Esophagus (tissue), 2 donors: ENCODE data around the gene CALHM5. TPM values are rescaled to one million over a fixed set of nuclear protein-coding genes. Genes with fewer than 3 reads are reported as not detected.
"Not testable (repeated sequence)": the region's sequence is repeated elsewhere in the genome, so short reads cannot be mapped to it uniquely, and the experiment has no call there.

Experiments
- H3K27ac ChIP-seq, 2 donors: one replicate each; pipeline ENCODE4 v1.5.1; 2013; ENCODE audit warnings: low read depth in 2 of 2, mild to moderate bottlenecking in 2 of 2, inconsistent platforms in 1 of 2, low read length in 1 of 2, moderate library complexity in 1 of 2
- H3K27me3 ChIP-seq, 2 donors: one replicate each; pipeline ENCODE4 v1.6.1; 2013; ENCODE audit warnings: low read length in 2 of 2, control low read depth in 1 of 2, mild to moderate bottlenecking in 1 of 2; ENCODE audit not compliant: insufficient read depth in 2 of 2, control insufficient read depth in 1 of 2
- H3K36me3 ChIP-seq, 2 donors: one replicate each; pipeline ENCODE4 v1.6.1; 2013; ENCODE audit warnings: low read length in 1 of 2; ENCODE audit not compliant: control insufficient read depth in 2 of 2, insufficient read depth in 2 of 2
- H3K4me1 ChIP-seq, 2 donors: one replicate each; pipeline ENCODE4 v1.6.1; 2013; ENCODE audit warnings: low read length in 1 of 2; ENCODE audit not compliant: control insufficient read depth in 2 of 2, insufficient read depth in 2 of 2
- H3K4me3 ChIP-seq, 2 donors: one replicate each; pipeline ENCODE4 v1.5.1; 2013; ENCODE audit warnings: low read length in 2 of 2, mild to moderate bottlenecking in 2 of 2, low read depth in 1 of 2, moderate library complexity in 1 of 2
- H3K9me3 ChIP-seq, 2 donors: one replicate each; pipeline ENCODE4 v1.6.1; 2013; ENCODE audit warnings: mild to moderate bottlenecking in 2 of 2, low read depth in 1 of 2, low read length in 1 of 2, moderate library complexity in 1 of 2; ENCODE audit not compliant: control insufficient read depth in 2 of 2, insufficient read depth in 1 of 2
- WGBS, 2 donors: extraction: QIAGEN DNeasy Blood & Tissue Kit; methylation state at CpG; one replicate each; pipeline ENCODE4 v1.1.7; 2013; 5-methylcytosine and 5-hydroxymethylcytosine counted together
- polyA plus RNA-seq, 2 donors: library from polyadenylated mRNA; stranded (reverse); fragments of 200-250 nt; gene quantifications; one replicate each; pipeline ENCODE4 v1.2.3, GENCODE V29; 2013
- donor health status: healthy with polysubstance abuse.
- donor health status: Bipolar disorder and iron deficiency.

CALHM5 gene
- polyA plus RNA-seq, 2 donors = 0.12 to 0.21 TPM

- H3K27ac ChIP-seq = no peak overlapping the region
- H3K27me3 ChIP-seq = no peaks in the 10 kb centered on the region
- H3K36me3 ChIP-seq = no peaks in the 10 kb centered on the region
- no peaks in the 10 kb centered on the region for H3K9me3 ChIP-seq
- no peaks in the 10 kb centered on the region for H3K4me1 ChIP-seq
- WGBS, 2 donors = 68 to 81% methylated on average over 1 of the region's 1 CpG
- H3K4me3 ChIP-seq = no peak overlapping the region
Measured at GRCh38 chr6:116475141-116475540, 36.3 kb upstream of the CALHM5 start.

DNA sequence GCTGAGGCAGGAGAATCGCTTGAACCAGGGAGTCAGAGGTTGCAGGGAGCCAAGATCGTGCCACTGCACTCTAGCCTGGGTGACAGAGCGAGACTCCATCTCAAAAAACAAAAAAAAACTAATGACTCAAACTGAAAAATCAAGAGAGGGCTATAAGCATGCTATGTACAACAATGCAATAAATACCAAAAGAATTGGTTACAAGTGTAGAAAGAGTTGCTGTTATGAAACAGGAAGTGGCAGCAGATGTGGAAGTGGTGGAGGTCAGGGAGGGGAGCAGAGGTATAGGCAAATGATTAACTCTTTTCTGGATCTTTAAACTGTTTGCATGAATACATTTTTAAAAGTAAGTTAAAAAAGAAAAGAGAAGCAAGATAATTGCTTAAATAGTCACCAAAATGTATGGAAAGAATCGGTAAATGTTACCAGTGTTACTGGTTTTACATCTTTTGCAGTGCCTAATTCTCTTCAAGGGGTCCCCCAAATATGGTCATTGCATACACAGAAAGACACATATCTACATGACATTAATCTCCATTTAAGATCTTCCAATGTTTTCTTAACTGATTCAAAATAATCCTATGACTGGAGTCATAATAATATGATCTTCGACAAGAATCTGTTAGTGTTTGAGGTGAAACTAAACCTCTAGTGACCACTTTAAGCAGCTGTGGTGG lies 35.3 kb upstream of the CALHM5 start:
- WGBS, 2 donors = 70 to 73% methylated on average over 5 of the region's 5 CpGs
- H3K27ac ChIP-seq = no peak overlapping the region
- no peaks in the 10 kb centered on the region for H3K27me3 ChIP-seq
- no peaks in the 10 kb centered on the region for H3K9me3 ChIP-seq
- no peaks in the 10 kb centered on the region for H3K4me1 ChIP-seq
- H3K4me3 ChIP-seq = no peak overlapping the region
- H3K36me3 ChIP-seq = no peaks in the 10 kb centered on the region

DNA sequence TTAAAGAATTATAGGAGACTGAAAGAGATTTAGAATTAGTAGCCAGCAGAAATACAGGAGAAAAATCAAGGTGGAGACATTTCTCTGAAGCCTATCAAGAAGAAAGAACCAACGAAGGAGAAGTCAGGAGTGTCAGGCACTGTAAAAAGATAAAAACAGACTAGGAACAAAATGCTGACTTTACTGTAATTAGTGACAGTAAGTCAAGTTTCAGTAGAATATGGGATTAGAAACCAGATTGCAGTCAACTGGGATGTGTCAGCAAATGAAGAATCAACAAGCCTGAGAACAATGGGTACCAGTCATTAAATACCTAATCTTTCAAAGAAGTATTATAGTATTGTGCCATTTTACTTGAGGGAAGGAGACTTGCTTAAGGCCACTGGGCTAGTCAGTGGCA lies 28.7 kb upstream of the CALHM5 start:
- Histone ChIP-seq H3K9me3 (no peaks in the 10 kb centered on the region), H3K36me3 (no peaks in the 10 kb centered on the region), H3K4me3 (no peak overlapping the region), H3K27ac (no peak overlapping the region), H3K27me3 (no peaks in the 10 kb centered on the region), H3K4me1 (no peaks in the 10 kb centered on the region)
- 57 to 60% methylated on average over 1 of the region's 1 CpG for WGBS, 2 donors

DNA sequence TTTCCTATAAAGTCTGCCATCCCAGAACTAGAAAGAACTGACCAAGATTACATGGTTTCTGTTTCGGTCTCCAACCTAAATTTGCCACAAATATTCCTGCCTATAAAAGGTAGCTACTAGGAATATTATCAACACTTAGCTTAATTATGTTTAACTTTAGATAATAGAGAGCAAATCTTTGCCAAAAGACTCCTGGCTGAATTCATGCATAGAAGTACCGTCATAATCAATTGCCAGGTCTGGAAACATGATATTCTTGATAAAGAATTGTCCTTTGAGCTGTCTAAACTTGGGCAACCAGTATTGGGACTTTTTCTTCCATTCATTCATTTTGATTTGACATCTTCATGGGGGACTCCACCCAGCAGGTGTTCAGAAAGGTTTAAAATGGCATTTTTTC lies 27.8 kb upstream of the CALHM5 start:
- H3K4me3 ChIP-seq = no peak overlapping the region
- no peaks in the 10 kb centered on the region for H3K27me3 ChIP-seq
- H3K9me3 ChIP-seq = no peaks in the 10 kb centered on the region
- WGBS, 2 donors = 40 to 53% methylated on average over 2 of the region's 2 CpGs
- H3K4me1 ChIP-seq = no peaks in the 10 kb centered on the region
- no peak overlapping the region for H3K27ac ChIP-seq
- H3K36me3 ChIP-seq = no peaks in the 10 kb centered on the region

GRCh38 chr6:116485559-116486184 lies 25.8 kb upstream of the CALHM5 start:
- H3K27me3 ChIP-seq = no peaks in the 10 kb centered on the region
- no peaks in the 10 kb centered on the region for H3K36me3 ChIP-seq
- H3K4me3 ChIP-seq = no peak overlapping the region
- no peaks in the 10 kb centered on the region for H3K4me1 ChIP-seq
- H3K9me3 ChIP-seq = no peaks in the 10 kb centered on the region
- WGBS, 2 donors = 68 to 74% methylated on average over 5 of the region's 5 CpGs
- no peak overlapping the region for H3K27ac ChIP-seq

DNA sequence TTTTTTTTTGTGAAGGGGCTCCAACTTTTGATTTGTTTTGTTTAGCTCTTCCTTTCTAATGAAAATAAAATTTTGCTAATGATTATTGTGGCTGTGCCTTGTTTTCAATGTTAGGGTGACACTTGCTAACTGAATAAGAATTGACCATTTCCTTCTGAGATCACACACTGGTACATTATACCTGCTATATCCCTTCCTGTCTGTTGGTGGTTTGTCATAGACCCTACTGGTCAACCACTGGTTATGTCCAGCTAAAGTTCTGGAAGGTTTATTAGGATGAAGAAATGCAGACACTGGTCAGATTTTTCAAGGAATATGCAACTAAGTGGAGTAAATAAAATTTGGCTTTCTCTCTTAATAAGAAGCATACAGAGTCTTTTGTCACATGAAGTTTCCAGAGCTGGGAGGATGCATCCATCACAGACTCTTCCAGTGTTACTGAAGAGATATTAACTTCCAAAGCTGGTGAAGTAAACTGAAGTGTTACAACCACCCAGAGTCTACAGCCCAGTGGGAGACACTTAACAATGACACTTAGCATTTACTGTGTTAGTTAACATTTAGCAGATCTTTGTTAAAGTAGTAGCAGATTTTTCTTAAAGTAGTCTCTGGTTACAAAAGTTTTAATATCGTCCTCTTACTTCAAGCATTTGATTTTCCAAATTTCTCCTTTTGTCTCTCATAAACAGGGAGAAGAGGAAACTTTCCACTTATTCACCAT lies 19.7 kb upstream of the CALHM5 start:
- Histone ChIP-seq H3K36me3 (no peaks in the 10 kb centered on the region), H3K4me1 (no peaks in the 10 kb centered on the region), H3K4me3 (no peak overlapping the region), H3K27ac (no peak overlapping the region), H3K9me3 (no peaks in the 10 kb centered on the region), H3K27me3 (no peaks in the 10 kb centered on the region)
- WGBS, 2 donors = 91 to 93% methylated on average over 1 of the region's 1 CpG

DNA sequence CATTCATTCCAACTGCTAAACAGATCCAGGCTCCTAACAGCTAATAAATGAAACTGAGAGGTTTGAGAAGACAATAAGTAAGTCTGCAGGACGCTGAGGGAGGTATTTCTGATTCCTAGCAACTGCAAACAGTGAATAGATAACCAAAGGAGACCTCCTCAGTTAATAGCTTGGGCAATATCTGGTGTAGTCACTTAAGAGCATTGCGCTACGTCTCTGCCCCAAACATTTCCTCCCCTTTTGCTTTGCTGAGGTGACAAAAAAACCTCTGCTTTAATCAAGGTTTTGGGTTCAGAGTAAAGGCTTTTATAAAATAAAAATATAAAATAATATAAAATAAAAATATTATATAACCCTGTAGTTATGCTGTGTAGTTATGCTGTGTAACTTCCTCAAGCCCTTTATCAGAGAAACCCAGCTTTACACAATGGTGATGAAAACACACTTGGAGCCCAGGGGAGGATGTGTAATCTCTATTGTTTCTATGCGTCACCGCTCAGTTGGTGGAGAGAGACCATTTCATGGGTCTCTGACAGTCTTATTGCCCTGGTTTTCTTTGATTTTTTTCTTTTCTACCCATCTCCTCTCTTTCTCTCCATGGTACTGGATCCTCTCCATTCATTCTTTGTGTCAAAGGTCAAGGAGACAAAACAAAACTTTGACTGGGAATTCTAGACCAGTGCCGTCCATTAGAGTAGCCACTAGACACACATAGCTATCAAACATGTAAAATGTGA lies 18.9 kb upstream of the CALHM5 start:
- 68 to 79% methylated on average over 6 of the region's 6 CpGs for WGBS, 2 donors
- no peak overlapping the region for H3K27ac ChIP-seq

DNA sequence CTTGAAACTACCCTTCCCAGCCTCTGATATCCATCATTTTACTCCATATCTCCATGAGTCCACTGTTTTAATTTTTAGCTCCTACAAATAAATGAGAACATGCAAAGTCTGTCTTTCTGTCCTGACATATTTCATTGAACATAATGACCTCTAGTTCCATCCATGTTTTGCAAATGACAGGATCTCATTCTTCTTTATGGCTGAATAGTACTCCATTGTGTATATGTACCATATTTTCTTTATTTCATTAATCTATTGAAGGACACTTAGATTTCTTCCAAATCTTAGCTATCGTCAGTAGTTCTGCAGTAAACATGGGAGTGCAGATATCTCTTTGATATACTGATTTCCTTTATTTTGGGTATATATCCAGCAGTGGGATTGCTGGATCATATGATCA lies 16.3 kb upstream of the CALHM5 start:
- H3K4me3 ChIP-seq = not testable (repeated sequence)

More for the DNA sequence above, 18.9 kb upstream of the CALHM5 start:
- Histone ChIP-seq H3K9me3 (no peaks in the 10 kb centered on the region), H3K4me1 (no peaks in the 10 kb centered on the region), H3K4me3 (no peak overlapping the region), H3K36me3 (no peaks in the 10 kb centered on the region), H3K27me3 (no peaks in the 10 kb centered on the region)

DNA sequence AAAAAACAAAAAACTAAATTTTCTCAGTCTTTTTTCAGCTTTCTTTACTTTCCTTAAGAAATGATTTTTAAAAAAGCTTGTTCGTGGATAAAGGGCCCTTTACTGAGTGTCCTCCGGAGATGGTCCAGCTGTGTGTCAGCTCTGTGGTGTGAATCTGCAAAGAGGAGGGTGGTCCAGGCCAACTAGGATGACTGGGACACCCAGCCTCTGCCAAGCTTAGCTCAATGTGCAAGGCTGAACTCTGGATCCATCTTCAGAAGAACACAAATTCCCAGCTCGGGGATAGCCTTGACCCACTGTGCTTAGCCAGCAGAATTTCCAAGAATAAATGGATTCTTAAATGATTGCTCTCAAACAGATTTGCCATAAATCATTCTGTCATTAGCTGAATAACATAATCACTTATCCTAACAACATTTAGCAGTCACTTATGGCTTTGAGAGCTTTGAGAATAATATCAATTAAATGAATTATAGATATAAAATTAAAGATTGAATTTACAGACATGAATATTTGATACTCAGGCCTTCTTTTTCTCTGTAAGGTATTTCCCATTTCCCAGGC lies 14.2 kb upstream of the CALHM5 start:
- Histone ChIP-seq H3K27ac (no peak overlapping the region), H3K4me1 (peaks cover 0 to 2% of the 10 kb centered on the region in 2 donors), H3K9me3 (no peaks in the 10 kb centered on the region), H3K27me3 (no peaks in the 10 kb centered on the region), H3K4me3 (no peak overlapping the region), H3K36me3 (no peaks in the 10 kb centered on the region)
- 39 to 48% methylated on average over 3 of the region's 3 CpGs for WGBS, 2 donors

More for the DNA sequence above, 16.3 kb upstream of the CALHM5 start:
- H3K9me3 ChIP-seq, H3K27ac ChIP-seq, H3K27me3 ChIP-seq, H3K4me1 ChIP-seq, H3K36me3 ChIP-seq: not testable (repeated sequence)
- WGBS, 2 donors = 93 to 95% methylated on average over 1 of the region's 1 CpG
